K562 (cell line): ENCODE measurements around the gene SCYL1. TPM values are rescaled to one million over a fixed set of nuclear protein-coding genes. Genes with fewer than 3 reads are reported as not detected.

ENCODE experiments used
- CBX3 ChIP-seq, 2 experiments: IDR thresholded peaks; 1 replicate in 1 of 2; 2 replicates in 1 of 2; pipeline ENCODE4 v1.6.1; 2012; ENCODE audit warnings: inconsistent platforms in 2 of 2, low read length in 2 of 2, borderline replicate concordance in 1 of 2, control low read depth in 1 of 2
- CC2D1A ChIP-seq: fragments of 450-650 bp; IDR thresholded peaks from 2 replicates; pipeline ENCODE4 v1.6.1; 2017; ENCODE audit warnings: mild to moderate bottlenecking
- E2F6 ChIP-seq, 2 experiments: IDR thresholded peaks; 2 replicates each; pipeline ENCODE4 v1.6.1; 2011; ENCODE audit warnings: borderline replicate concordance in 1 of 2, control low read depth in 1 of 2, low read depth in 1 of 2, low read length in 1 of 2, mild to moderate bottlenecking in 1 of 2, mixed read lengths in 1 of 2, moderate library complexity in 1 of 2; ENCODE audit not compliant: insufficient read depth in 1 of 2, insufficient read length in 1 of 2, poor library complexity in 1 of 2, severe bottlenecking in 1 of 2; ENCODE audit errors: extremely low read depth in 1 of 2
- EP300 ChIP-seq: IDR thresholded peaks from 2 replicates; pipeline ENCODE4 v1.6.1; 2012; ENCODE audit warnings: low read length, improper control_type of control experiment
- GTF2F1 ChIP-seq: IDR thresholded peaks from 2 replicates; pipeline ENCODE4 v1.6.1; 2011; ENCODE audit warnings: low read depth, low read length, improper control_type of control experiment
- HIVEP1 ChIP-seq: fragments of 250-450 bp; sonication (Bioruptor Pico); IDR thresholded peaks from 2 replicates; pipeline ENCODE4 v1.4.0; 2020; ENCODE audit warnings: mild to moderate bottlenecking
- HMBOX1 ChIP-seq: sonication (generic); IDR thresholded peaks from 2 replicates; pipeline ENCODE4 v1.6.1; 2016
- LARP7 ChIP-seq: fragments of 450-650 bp; IDR thresholded peaks from 2 replicates; pipeline ENCODE4 v1.6.1; 2016
- MXI1 ChIP-seq: IDR thresholded peaks from 2 replicates; pipeline ENCODE4 v1.6.1; 2011; ENCODE audit warnings: low read depth, mild to moderate bottlenecking, improper control_type of control experiment, low read length
- MYNN ChIP-seq, 2 experiments: sonication (generic); formaldehyde crosslinking in 1 of 2; IDR thresholded peaks; 2 replicates each; pipeline versions ENCODE4 v1.5.0 to v1.6.1; 2016 to 2020; ENCODE audit warnings: antibody characterized with exemption in 1 of 2, missing genetic modification reagents in 1 of 2
- NR3C1 ChIP-seq: sonication (generic); formaldehyde crosslinking; IDR thresholded peaks from 2 replicates; pipeline ENCODE4 v1.8.1; 2022; ENCODE audit warnings: missing genetic modification reagents
- PHF8 ChIP-seq: fragments of 200-600 bp; sonication (generic); IDR thresholded peaks from 2 replicates; pipeline ENCODE4 v1.6.1; 2012; ENCODE audit warnings: mixed run types, mild to moderate bottlenecking, inconsistent platforms, low read length, moderate library complexity, borderline replicate concordance
- PRPF4 ChIP-seq: fragments of 200-400 bp; formaldehyde crosslinking; IDR thresholded peaks from one replicate; pipeline ENCODE4 v1.6.1; 2017; ENCODE audit warnings: low read length, low read depth, mild to moderate bottlenecking; ENCODE audit not compliant: insufficient read depth, poor library complexity, severe bottlenecking
- SIX5 ChIP-seq, 2 experiments: IDR thresholded peaks; 2 replicates each; pipeline ENCODE4 v1.6.1; 2011; ENCODE audit warnings: low read length in 2 of 2, borderline replicate concordance in 1 of 2, low read depth in 1 of 2, mild to moderate bottlenecking in 1 of 2, moderate library complexity in 1 of 2; ENCODE audit not compliant: insufficient read depth in 1 of 2
- SLC30A9 ChIP-seq: fragments of 250-450 bp; sonication (Bioruptor Pico); IDR thresholded peaks from 2 replicates; pipeline ENCODE4 v1.8.0; 2022; ENCODE audit warnings: mild to moderate bottlenecking, moderate library complexity
- SRSF9 ChIP-seq: fragments of 200-400 bp; formaldehyde crosslinking; IDR thresholded peaks from 2 replicates; pipeline ENCODE4 v1.6.1; 2017; ENCODE audit warnings: low read depth, low read length, borderline replicate concordance
- ZNF12 ChIP-seq: sonication (generic); formaldehyde crosslinking; IDR thresholded peaks from 2 replicates; pipeline ENCODE4 v1.4.0; 2020; ENCODE audit warnings: mild to moderate bottlenecking, missing genetic modification reagents
- ZNF184 ChIP-seq: sonication (generic); formaldehyde crosslinking; IDR thresholded peaks from 2 replicates; pipeline ENCODE4 v1.5.0; 2020; ENCODE audit warnings: missing genetic modification reagents
- ZNF75A ChIP-seq: fragments of 450-650 bp; formaldehyde crosslinking; IDR thresholded peaks from 2 replicates; pipeline ENCODE4 v1.4.0; 2020; ENCODE audit warnings: mild to moderate bottlenecking
- polyA plus RNA-seq, 8 experiments: library from polyadenylated mRNA; depleted of rRNA in 4 of 8; stranded (reverse) in 5 of 8; unstranded in 3 of 8; fragments of >200 nt; fragmentation: Nextera tagmentation in 2 of 8; fragmentation: Illumina TruSeq in 1 of 8; extraction: Ambion mirVana in 2 of 8; extraction: Trizol in 1 of 8; gene quantifications; 2 replicates each; pipeline versions ENCODE4 v1.2.1 to v1.2.3, GENCODE V29; 2011 to 2014; ENCODE audit warnings: inconsistent platforms in 1 of 8, missing spikeins in 1 of 8
- total RNA-seq, 7 experiments: library from RNA; depleted of rRNA in 6 of 7; stranded (reverse); fragments of >200 nt in 6 of 7; fragmentation: Illumina TruSeq in 2 of 7; extraction: Trizol in 2 of 7; gene quantifications; 2 replicates each; pipeline versions ENCODE4 v1.2.1 to v1.2.3, GENCODE V29; 2011 to 2021; ENCODE audit warnings: low replicate concordance in 1 of 7
- TF ChIP-seq, protein P1 (sequence below): sonication (generic); formaldehyde crosslinking; IDR thresholded peaks from 2 replicates; pipeline ENCODE4 v1.8.0; 2022; ENCODE audit warnings: missing genetic modification reagents, mild to moderate bottlenecking, borderline replicate concordance
- TF ChIP-seq, protein P2 (sequence below): IDR thresholded peaks from 2 replicates; pipeline ENCODE4 v1.6.1; 2011; ENCODE audit not compliant: insufficient read length; ENCODE audit errors: extremely low read depth
- TF ChIP-seq, protein P3 (sequence below): fragments of 450-650 bp; formaldehyde crosslinking; IDR thresholded peaks from 2 replicates; pipeline ENCODE4 v1.4.0; 2022; ENCODE audit warnings: missing genetic modification characterization

SCYL1 gene
- total and polyA plus RNA-seq, 9 of the 15 experiments (the other 6 are each of a cell fraction or from before 2014, with no cell fraction given) = 1.9 to 145 (median 57.6) TPM

DNA sequence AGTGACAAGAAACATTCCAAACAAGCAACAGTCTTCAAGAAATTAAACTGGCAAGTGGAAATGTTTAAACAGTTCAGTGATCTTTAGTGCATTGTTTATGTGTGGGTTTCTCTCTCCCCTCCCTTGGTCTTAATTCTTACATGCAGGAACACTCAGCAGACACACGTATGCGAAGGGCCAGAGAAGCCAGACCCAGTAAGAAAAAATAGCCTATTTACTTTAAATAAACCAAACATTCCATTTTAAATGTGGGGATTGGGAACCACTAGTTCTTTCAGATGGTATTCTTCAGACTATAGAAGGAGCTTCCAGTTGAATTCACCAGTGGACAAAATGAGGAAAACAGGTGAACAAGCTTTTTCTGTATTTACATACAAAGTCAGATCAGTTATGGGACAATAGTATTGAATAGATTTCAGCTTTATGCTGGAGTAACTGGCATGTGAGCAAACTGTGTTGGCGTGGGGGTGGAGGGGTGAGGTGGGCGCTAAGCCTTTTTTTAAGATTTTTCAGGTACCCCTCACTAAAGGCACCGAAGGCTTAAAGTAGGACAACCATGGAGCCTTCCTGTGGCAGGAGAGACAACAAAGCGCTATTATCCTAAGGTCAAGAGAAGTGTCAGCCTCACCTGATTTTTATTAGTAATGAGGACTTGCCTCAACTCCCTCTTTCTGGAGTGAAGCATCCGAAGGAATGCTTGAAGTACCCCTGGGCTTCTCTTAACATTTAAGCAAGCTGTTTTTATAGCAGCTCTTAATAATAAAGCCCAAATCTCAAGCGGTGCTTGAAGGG lies 20.0 kb upstream of the SCYL1 start (continued):
- TF ChIP-seq MXI1 (peak; percentile 54), GTF2F1 (no peak; the same call in 1 of the 2 replicates), NR3C1 (CRISPR knock-in tag) (no peak), ZNF75A (no peak), ZNF184 (no peak), E2F6 (IDR thresholded peaks at IDR 0.05; ENCODE audit: borderline replicate concordance in 1 of 2, extremely low read depth in 1 of 2, insufficient read depth in 1 of 2, insufficient read length in 1 of 2, low read depth in 1 of 2, low read length in 1 of 2, poor library complexity in 1 of 2, severe bottlenecking in 1 of 2) (no peak), SLC30A9 (CRISPR knock-in tag) (no peak), HIVEP1 (CRISPR knock-in tag) (no peak), HMBOX1 (no peak), ZNF12 (CRISPR knock-in tag) (no peak), PHF8 (no peak), PRPF4 (no peak), LARP7 (no peak), EP300 (no peak), SIX5 (IDR thresholded peaks at IDR 0.05; ENCODE audit: borderline replicate concordance in 1 of 2, insufficient read depth in 1 of 2, low read depth in 1 of 2, low read length in 2 of 2) (no peak), CBX3 (IDR thresholded peaks at IDR 0.05; ENCODE audit: borderline replicate concordance in 1 of 2, low read length in 2 of 2) (no peak), SRSF9 (no peak), CC2D1A (no peak), MYNN (IDR thresholded peaks at IDR 0.05) (no peak; the same call in none of the 2 replicates), MYNN (CRISPR knock-in tag; IDR thresholded peaks at IDR 0.05) (no peak)
- TF ChIP-seq, protein P1, sequence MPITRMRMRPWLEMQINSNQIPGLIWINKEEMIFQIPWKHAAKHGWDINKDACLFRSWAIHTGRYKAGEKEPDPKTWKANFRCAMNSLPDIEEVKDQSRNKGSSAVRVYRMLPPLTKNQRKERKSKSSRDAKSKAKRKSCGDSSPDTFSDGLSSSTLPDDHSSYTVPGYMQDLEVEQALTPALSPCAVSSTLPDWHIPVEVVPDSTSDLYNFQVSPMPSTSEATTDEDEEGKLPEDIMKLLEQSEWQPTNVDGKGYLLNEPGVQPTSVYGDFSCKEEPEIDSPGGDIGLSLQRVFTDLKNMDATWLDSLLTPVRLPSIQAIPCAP (CRISPR knock-in tag) = no peak
- TF ChIP-seq, protein P2, sequence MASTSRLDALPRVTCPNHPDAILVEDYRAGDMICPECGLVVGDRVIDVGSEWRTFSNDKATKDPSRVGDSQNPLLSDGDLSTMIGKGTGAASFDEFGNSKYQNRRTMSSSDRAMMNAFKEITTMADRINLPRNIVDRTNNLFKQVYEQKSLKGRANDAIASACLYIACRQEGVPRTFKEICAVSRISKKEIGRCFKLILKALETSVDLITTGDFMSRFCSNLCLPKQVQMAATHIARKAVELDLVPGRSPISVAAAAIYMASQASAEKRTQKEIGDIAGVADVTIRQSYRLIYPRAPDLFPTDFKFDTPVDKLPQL = no peak
- TF ChIP-seq, protein P3, sequence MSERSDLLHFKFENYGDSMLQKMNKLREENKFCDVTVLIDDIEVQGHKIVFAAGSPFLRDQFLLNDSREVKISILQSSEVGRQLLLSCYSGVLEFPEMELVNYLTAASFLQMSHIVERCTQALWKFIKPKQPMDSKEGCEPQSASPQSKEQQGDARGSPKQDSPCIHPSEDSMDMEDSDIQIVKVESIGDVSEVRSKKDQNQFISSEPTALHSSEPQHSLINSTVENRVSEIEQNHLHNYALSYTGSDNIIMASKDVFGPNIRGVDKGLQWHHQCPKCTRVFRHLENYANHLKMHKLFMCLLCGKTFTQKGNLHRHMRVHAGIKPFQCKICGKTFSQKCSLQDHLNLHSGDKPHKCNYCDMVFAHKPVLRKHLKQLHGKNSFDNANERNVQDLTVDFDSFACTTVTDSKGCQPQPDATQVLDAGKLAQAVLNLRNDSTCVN (CRISPR knock-in tag) = peak; percentile 86; the same call in 1 of the 2 replicates
